ENCODE data around the gene PRKCD.
A peak's percentile ranks its signal among the peaks of the same experiment; 100 is the strongest.

The PRKCD gene

GRCh38 chr3:53199834-53200233, 38.8 kb downstream of the PRKCD start:
- Histone ChIP-seq H3K79me2 (ENCODE audit: insufficient read depth, low read length) (no peaks in the 10 kb centered on the region), H3K4me3 (ENCODE audit: low read length, poor library complexity, severe bottlenecking) (no peak overlapping the region), H3F3A (ENCODE audit: low read depth) (no peaks in the 10 kb centered on the region), H3K9me2 (replicated peaks; ENCODE audit: low read depth, low read length) (no peaks in the 10 kb centered on the region), H2AFZ (ENCODE audit: low read length) (no peak overlapping the region), H4K20me1 (ENCODE audit: insufficient read depth, low read length, poor library complexity, severe bottlenecking) (no peaks in the 10 kb centered on the region), H3K4me1 (ENCODE audit: insufficient read depth, low read length, poor library complexity, severe bottlenecking) (no peaks in the 10 kb centered on the region), H3K4me2 (ENCODE audit: low read depth, low read length, poor library complexity, severe bottlenecking) (no peak overlapping the region), H3K36me3 (ENCODE audit: insufficient read depth, low read length) (no peaks in the 10 kb centered on the region), H3K9ac (ENCODE audit: low read depth, low read length, poor library complexity, severe bottlenecking) (no peak overlapping the region), H3K27me3 (ENCODE audit: insufficient read depth, low read length, poor library complexity, severe bottlenecking) (no peaks in the 10 kb centered on the region), H3K9me3 (ENCODE audit: insufficient read depth, low read depth, low read length) (no peaks in the 10 kb centered on the region)
- TF ChIP-seq CTCF (conservative IDR thresholded peaks at IDR 0.05; ENCODE audit: low read length) = peak; percentile 57
- no peak for TF ChIP-seq EZH2phosphoT487 (IDR thresholded peaks at IDR 0.05; ENCODE audit: borderline replicate concordance)

- Histone ChIP-seq H3K36me3 (ENCODE audit: insufficient read depth, low read length) (no peaks in the 10 kb centered on the region), H3F3A (ENCODE audit: low read depth) (no peaks in the 10 kb centered on the region), H3K27me3 (ENCODE audit: insufficient read depth, low read length, poor library complexity, severe bottlenecking) (no peaks in the 10 kb centered on the region), H4K20me1 (ENCODE audit: insufficient read depth, low read length, poor library complexity, severe bottlenecking) (no peaks in the 10 kb centered on the region), H3K9me2 (replicated peaks; ENCODE audit: low read depth, low read length) (no peaks in the 10 kb centered on the region), H3K9ac (ENCODE audit: low read depth, low read length, poor library complexity, severe bottlenecking) (no peak overlapping the region), H2AFZ (ENCODE audit: low read length) (no peak overlapping the region), H3K9me3 (ENCODE audit: insufficient read depth, low read depth, low read length) (no peaks in the 10 kb centered on the region), H3K79me2 (ENCODE audit: insufficient read depth, low read length) (no peaks in the 10 kb centered on the region), H3K4me3 (ENCODE audit: low read length, poor library complexity, severe bottlenecking) (no peak overlapping the region), H3K4me2 (ENCODE audit: low read depth, low read length, poor library complexity, severe bottlenecking) (no peak overlapping the region), H3K4me1 (ENCODE audit: insufficient read depth, low read length, poor library complexity, severe bottlenecking) (no peaks in the 10 kb centered on the region)
- TF ChIP-seq CTCF (conservative IDR thresholded peaks at IDR 0.05; ENCODE audit: low read length) (no peak), EZH2phosphoT487 (IDR thresholded peaks at IDR 0.05; ENCODE audit: borderline replicate concordance) (no peak)
Observed at GRCh38 chr3:53200501-53201498, 39.8 kb downstream of the PRKCD start.

- Histone ChIP-seq H3K9me3 (ENCODE audit: insufficient read depth, low read depth, low read length) (no peaks in the 10 kb centered on the region), H3K4me1 (ENCODE audit: insufficient read depth, low read length, poor library complexity, severe bottlenecking) (no peaks in the 10 kb centered on the region), H3K4me3 (ENCODE audit: low read length, poor library complexity, severe bottlenecking) (no peak overlapping the region), H3K36me3 (ENCODE audit: insufficient read depth, low read length) (no peaks in the 10 kb centered on the region), H2AFZ (ENCODE audit: low read length) (no peak overlapping the region), H3K9ac (ENCODE audit: low read depth, low read length, poor library complexity, severe bottlenecking) (no peak overlapping the region), H4K20me1 (ENCODE audit: insufficient read depth, low read length, poor library complexity, severe bottlenecking) (no peaks in the 10 kb centered on the region), H3K9me2 (replicated peaks; ENCODE audit: low read depth, low read length) (no peaks in the 10 kb centered on the region), H3K4me2 (ENCODE audit: low read depth, low read length, poor library complexity, severe bottlenecking) (no peak overlapping the region), H3F3A (ENCODE audit: low read depth) (no peaks in the 10 kb centered on the region), H3K79me2 (ENCODE audit: insufficient read depth, low read length) (no peaks in the 10 kb centered on the region), H3K27me3 (ENCODE audit: insufficient read depth, low read length, poor library complexity, severe bottlenecking) (no peaks in the 10 kb centered on the region)
- TF ChIP-seq CTCF (conservative IDR thresholded peaks at IDR 0.05; ENCODE audit: low read length) (no peak), EZH2phosphoT487 (IDR thresholded peaks at IDR 0.05; ENCODE audit: borderline replicate concordance) (no peak)
Observed at GRCh38 chr3:53202331-53203015, 41.5 kb downstream of the PRKCD start.

Measured in Loucy (cell line).